GM11168 (cell line): Measurements from ENCODE around the gene CCT5.
"Not testable (repeated sequence)": the region's sequence is repeated elsewhere in the genome, so short reads cannot be mapped to it uniquely, and the experiment has no call there.

Source experiments
- in situ Hi-C: fragments of 300-500 bp; cut with MboI; formaldehyde crosslinking; loops from one replicate; pipeline ENCODE4 v1.12.0; 2022; ENCODE audit warnings: low sequenced_read_pairs; ENCODE audit not compliant: unreplicated experiment

Gene CCT5

DNA sequence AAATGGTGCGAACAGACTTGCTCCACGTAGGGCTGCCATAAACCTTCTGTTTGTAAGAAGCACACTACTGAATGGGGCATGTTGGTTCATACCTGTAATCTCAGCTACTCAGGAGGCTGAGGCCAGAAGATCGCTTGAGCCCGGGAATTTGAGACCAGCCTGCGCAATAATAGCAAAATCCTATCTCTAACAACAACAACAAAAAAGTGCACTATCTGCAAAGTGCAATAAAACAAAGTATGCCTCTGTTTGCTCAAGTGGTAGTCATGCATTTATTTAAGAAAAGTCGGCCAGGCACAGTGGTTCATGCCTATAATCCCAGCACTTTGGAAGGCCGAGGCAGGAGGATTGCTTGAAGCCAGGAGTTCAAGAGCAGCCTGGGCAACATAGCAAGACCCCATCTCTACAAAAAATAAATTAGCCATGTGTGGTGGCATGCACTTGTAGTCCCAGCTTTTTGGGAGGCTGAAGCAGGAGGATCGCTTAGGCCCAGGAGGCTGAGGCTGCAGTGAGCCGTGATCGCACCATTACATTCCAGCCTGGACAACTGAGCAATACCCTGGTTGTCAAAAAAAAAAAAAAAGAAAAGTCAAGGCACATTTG lies 5.6 kb upstream of the CCT5 start:
- in situ Hi-C loops: no loop called here

DNA sequence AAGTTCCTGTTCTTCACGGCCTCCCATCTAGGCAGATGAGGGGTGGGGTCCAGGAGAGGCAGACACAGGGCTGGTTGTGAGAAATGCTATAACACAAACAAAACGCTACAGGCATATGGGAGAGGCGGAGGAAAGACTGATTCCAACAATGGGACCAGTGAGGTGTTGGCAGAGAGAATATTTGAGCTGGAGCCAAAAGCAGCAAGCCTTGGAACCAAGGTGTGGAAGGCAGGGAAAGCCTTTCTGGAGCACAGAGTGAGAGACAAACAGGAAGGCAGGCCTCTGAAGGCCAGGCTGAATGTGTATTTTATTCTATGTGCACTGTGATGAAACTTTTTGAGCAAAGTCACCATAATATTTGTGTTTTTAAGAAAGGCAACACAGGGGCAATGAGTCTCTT lies 3.3 kb upstream of the CCT5 start:
- in situ Hi-C loops: no loop called here

DNA sequence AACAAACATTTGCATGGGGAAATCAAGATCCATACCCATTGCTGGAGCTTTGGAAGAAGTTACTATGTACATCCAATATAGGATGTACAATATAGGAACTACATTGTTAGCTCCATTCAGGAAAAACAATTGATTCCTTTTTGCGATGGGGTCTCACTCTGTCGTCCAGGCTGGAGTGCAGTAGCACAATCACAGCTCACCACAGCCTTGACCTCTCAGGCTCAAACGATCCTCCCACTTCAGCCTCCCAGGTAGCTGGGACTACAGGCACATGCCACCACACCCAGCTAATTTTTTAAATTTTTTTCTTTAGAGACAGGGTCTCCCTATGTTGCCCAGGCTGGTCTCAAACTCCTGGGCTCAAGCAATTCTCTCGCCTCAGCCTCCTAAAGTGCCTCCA lies 2.9 kb upstream of the CCT5 start:
- in situ Hi-C loops: not testable (repeated sequence)

DNA sequence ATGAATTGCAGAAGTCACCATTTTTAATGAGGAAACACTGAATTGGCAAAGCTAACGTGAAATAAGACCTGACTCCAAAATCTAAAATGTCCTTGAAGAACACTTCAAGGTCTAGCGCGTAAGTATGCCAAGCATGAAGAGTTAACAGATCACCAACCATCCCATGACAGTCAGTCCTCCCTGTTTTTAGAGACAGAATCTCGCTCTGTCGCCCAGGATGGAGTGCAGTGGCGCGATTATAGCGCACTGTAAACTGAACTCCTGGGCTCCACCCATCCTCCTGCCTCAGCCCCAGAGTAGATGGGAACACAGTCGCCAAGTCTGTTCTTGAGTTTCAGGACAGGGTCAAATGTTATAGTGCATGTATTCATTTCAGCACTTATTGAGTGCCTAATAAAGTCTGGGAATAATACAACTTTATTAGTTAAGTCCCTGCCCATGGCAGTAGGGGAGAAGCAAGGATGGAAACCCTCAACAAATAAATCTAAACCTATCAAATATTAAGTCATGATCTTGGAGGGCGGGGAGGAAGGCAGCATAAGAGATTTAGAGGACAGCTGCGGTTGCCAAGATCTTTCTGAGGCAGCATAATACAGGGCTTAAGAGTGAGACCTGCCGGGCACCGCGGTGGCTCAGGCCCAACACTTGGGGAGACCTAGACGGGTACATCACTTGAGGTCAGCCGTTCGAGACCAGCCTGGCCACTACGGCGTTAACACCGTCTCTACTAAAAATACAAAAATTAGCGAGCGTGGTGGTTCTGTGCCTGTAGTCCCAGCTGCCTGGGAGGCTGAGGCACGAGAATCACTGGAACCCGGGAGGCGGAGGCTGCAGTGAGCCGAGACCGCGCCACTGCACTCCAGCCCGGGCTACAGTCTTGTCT lies 1.5 kb upstream of the CCT5 start:
- in situ Hi-C loops: no loop called here

DNA sequence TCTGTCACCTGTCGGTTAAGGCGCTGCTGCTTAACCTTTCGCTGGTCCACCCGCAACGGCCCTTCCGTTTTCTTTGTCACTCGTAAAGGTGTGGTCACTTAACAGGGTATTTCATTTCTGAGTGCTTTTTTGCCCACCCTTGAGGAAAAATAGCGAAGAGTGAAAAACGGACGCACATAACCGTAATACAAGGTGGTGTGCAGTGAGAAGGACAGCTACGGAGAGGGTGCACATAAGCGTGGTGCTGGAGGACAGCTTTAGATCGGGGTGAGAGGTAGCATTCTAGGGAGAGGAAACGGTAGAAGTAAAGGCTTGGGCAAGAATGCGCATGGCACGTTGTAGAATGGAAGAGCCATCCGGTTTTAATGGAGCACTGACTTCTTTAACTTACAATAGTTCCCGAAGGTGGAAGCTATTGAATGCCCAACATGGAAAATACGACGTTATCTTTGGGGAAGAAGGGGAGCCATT lies 761 bp downstream of the CCT5 start:
- in situ Hi-C loops: no loop called here

DNA sequence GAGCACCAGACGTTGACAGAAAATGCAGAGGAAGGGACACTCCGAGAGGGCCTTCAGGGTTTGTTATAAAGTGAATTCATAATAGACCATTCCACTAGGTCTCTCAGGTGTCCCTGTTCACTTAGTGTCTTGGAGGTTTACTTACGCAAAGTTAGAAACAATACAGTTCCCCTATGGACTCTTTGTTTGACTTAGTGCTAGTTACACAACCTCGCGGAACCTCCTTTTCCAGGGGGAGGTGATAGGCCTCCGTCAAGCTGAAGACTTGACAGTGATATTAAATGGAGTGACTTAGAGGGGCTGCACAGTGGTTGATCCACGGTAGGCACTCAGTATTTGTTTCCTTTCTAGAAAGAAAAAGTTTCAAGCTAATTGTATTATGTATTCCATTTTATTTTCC lies 1.3 kb downstream of the CCT5 start:
- in situ Hi-C loops: no loop called here

DNA sequence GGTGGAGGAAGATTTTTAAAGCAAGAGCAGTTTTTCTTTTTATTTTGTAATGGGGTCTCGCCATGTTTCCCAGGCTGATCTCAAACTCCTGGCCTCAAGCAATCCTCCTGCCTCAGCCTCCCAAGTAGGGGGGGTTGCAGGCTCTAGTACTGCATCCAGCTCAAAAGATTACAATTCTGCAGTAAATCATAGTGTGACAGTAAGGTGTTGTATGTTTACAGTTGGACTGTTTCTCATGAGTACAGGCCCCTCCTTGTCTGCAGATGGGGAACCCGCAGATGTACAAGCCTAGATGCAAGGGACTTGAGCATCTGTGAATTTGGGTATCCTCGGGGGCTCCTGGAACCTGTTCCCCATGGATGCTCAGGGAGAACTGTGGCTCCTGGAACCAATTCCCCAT lies 3.3 kb downstream of the CCT5 start:
- in situ Hi-C loops: no loop called here

DNA sequence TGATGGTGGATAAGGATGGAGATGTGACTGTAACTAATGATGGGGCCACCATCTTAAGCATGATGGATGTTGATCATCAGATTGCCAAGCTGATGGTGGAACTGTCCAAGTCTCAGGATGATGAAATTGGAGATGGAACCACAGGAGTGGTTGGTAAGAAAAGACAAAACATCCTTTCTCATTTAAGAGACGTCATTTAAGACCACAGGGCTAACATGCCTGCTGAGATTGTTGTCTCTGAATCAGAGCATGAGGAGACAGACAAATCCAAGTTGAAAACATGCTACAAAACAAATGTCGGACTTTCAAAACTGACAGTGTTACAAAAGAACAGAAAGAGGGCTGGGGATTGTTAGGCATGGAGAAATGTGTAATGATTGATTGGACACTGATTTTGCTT lies 4.6 kb downstream of the CCT5 start:
- in situ Hi-C loops: no loop called here

DNA sequence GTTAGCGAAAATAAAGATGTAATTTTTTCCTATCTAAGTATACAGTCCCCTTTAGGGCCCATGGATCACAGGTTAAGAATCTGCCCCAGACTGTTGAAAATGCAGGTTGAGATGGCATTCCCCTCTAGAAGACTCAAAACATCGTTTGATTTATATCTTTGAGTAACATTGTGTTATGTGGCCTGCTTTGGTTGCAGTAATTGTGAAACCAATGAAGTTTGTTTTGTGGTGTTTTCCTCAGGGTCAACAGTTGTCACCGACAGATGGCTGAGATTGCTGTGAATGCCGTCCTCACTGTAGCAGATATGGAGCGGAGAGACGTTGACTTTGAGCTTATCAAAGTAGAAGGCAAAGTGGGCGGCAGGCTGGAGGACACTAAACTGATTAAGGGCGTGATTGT lies 7.8 kb downstream of the CCT5 start:
- in situ Hi-C loops: no loop called here

DNA sequence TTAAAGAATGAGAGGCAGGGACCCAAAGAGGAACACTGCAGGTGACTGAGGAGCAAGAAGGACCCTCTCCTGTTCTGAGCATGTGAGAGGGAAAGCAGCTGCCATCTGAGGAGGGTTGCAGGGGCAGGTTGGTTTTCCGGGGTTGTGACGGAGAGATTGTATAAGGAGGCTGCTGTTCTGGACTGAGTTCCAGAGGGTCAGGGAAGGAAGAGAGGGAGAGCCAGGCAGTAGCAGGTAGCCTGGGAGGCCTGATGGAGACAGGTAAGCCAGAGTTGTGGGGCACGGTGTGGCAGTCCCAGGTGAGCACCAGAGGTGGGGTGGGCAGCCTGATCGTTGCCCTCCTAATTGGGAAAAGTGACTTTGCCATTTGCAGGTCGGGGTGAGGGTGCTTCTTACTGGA lies 9.8 kb downstream of the CCT5 start:
- in situ Hi-C loops: no loop called here

DNA sequence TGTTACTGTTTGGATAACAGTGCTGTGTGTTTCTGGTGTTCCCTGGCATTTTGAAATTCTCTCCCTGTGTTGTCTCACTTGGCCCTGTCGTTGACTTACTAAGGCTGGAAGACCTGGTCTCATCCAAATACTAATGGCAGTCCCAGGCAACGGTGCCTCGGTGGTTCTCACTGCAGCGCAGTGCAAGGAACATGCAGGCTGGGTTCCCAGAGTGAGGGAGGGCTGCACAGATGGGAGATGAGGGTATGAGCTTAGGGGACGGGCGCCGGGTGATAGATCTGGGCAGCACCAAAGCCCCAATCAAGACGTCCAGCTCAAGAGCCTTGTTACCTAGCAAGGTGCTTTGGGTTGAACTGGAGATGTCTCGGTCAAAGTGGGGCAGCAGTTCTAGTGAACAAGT lies 11.0 kb downstream of the CCT5 start:
- in situ Hi-C loops: no loop called here

DNA sequence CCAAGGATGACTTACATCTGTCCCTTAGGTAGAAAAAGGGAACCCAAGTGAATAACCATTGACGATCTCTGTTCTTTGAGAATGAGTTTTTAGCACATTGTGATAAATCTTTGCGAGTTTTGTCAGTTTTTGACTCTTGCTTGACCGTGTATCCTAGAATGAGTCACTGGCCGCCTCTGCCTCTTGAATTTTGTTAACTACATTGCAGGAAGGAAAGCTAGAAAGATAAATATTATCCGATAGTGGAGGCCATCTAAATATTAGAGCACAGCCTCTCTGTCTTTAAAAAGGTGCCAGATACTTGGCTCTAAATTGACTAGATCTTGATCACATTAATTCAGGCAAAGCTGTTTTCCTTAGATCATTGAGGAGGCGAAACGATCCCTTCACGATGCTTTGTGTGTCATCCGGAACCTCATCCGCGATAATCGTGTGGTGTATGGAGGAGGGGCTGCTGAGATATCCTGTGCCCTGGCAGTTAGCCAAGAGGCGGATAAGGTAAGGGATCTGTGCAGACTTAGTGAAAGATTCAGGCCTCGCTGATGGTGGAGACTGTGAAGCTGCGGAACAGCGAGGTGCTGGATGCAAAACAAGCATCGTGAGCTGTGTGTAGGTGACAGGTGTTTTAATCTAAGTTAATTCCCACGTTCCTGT lies 12.2 kb downstream of the CCT5 start:
- in situ Hi-C loops: no loop called here

DNA sequence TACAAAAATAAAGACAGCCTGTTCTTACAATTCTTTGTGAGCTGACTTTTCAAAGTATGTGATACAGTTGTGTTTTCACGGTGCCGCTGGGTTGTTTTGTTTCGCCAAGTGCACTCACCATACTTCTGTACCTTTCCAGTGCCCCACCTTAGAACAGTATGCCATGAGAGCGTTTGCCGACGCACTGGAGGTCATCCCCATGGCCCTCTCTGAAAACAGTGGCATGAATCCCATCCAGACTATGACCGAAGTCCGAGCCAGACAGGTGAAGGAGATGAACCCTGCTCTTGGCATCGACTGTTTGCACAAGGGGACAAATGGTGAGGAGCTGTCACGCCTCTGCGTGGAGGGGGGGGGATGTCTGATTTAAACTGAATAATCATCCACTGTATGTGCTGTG lies 12.9 kb downstream of the CCT5 start:
- in situ Hi-C loops: no loop called here

DNA sequence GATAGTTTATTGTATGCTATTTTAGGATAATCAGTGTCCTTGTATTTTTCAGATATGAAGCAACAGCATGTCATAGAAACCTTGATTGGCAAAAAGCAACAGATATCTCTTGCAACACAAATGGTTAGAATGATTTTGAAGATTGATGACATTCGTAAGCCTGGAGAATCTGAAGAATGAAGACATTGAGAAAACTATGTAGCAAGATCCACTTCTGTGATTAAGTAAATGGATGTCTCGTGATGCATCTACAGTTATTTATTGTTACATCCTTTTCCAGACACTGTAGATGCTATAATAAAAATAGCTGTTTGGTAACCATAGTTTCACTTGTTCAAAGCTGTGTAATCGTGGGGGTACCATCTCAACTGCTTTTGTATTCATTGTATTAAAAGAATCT lies 14.5 kb downstream of the CCT5 start:
- in situ Hi-C loops: no loop called here

DNA sequence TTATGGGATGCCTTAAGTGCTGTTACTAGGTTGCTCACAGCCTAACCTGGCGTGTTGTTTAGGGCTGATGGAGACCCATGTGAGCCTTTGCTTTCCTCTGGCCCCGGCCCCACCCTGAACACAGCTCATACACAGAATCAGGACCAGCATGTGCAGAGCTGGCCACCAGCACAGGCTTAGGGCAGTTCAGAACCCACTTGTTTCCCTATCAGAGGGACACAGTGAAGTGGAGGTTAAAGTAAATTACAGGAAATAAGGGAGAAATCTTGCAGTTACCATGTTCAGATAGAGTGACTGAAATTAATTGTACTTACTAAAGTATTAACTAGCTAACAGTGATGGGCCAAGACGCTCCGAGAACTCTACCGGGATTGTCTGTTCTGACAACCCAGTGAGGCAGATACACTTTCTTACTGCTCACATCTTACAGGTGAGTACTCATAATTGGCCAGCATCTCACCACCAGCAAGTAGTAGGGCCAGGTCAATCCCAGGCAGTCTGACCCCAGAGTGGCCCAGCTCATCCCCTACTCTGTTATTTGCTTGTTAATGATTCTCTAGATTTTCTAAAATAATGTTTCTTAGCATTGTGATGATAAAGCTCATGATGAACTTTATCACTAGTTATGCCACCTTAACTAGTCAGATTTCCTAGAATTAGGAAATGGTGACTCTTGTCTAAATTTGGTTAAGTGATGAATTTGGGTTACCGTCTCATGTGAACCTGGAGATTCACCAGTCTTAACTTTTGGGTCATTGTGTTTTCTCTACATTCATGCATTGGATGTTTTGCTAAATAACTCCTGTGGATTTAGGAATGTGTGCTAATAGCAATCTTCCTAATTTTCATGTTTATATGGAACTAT lies 15.4 kb downstream of the CCT5 start:
- in situ Hi-C loops: no loop called here

DNA sequence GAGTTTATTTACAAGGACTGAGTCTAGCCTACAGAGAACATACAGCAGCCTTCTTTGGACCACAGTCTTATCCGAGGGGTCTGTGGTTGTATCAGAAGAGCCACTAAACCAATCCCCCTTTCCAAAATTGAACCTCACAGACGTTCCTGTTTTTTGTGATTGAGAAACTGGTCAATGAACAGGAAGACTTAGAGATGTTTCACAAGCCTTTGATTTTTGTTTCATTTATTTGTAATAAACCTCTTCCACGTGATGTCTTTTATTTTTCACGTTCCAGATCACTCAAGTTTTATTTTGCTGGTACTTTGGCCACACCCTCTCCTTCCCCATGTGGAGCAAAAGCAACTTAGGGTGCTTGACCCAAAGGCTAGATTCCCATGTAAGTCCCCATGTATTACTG lies 16.1 kb downstream of the CCT5 start:
- in situ Hi-C loops: no loop called here

DNA sequence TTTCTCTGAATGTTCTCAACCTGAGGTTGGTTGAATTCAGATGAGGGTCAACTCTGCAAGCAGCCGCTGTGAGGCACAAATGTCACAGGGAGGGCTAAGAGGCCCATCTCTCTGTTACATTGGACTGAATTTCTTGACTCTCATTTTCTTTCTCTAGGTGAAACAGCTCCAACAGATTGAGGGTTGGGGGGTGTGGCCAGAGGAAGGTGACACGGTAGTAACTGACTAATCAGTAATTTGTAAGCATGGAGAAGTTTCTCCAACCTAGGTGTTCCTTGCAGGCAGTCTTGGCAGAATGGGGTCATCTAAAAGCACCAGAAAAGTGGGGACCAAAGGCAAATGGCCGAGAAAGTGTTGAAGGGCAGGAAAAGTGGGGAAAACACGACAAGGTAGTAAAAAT lies 16.8 kb downstream of the CCT5 start:
- in situ Hi-C loops: no loop called here

DNA sequence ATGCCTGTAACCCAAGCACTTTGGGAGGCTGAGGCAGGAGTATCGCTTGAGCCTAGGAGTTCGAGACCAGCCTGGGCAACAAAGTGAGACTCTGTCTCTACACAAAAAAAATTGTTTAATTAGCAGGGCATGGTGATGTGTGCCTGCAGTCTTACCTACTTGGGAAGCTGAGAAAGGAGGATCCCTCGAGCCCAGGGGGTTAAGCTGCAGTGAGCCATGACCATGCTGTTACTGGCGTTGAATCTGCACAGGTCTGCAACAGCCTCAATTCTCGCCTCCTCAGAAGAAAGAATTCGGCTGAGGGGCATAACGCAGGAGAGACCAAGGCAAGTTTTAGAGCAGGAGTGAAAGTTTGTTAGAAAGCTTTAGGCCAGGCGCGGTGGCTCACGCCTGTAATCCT lies 18.0 kb downstream of the CCT5 start:
- in situ Hi-C loops: no loop called here

DNA sequence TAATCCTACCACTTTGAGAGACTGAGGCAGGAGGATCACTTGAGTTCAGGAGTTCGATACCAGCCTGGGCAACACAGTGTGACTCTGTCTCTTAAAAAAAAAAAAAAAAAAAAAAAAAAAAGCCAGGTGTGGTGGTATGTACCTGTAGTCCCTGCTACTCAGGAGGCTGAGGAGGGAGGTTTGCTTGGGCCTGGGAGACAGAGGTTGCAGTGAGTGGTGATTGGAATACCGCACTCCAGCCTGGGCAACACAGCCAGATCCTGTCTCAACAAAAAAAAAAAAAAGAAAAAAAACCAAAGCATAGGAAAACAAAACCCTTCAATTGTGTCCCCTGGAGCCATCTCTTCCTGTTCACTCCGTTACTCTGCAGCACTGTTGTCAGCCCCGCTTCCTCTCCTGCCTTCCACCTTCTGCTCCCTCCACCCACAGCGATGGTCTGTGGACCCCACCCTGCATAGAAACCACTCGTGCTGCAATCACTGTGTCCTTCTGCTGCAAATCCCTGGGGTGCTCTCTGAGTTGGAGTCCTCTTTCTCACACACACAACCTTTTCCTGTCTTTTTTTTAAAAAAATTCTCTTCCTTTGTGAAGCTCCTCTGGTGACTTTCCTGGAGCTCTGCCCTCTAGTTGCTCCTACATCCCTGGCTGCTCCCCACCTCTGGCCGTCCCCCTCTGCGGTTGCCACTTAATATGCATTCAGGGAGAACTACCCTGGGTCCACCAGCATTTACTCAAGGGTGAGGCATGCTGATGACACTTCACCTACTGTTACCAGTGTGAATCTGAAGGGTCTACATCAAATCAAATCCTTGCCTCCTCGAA lies 22.2 kb downstream of the CCT5 start:
- in situ Hi-C loops: no loop called here

DNA sequence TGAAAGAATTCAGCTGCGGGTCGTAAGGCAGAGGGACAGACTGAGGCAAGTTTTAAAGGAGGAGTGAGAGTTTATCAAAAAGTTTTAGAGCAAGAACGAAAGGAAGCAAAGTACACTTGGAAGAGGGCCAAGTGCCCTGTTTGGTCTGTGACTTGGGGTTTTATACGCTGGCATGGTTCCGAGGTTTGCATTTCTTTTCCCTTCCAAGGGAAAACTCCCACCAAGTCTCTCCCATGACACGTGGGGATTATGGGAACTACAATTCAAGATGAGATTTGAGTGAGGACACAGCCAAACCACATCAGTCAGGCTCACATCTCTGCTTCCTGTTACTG lies 22.8 kb downstream of the CCT5 start:
- in situ Hi-C loops: not testable (repeated sequence)
